B cell (primary cell): ENCODE data around the gene PIF1. TPM values are rescaled to one million over a fixed set of nuclear protein-coding genes. Genes with fewer than 3 reads are reported as not detected.

Source experiments
- ATAC-seq: fragments of 200-7000 bp; cut with Tn5 transposase; one replicate; pipeline ENCODE4 v1.10.0; 2021; ENCODE audit warnings: low read depth, mild to moderate bottlenecking, moderate number of reproducible peaks, moderate library complexity
- CTCF ChIA-PET: fragments of 350-600 bp; sonication (Branson Sonifier 250); formaldehyde crosslinking; loops from one replicate; lab custom pipeline; 2021; ENCODE audit warnings: antibody characterized with exemption, inconsistent platforms; lab: Charles Lee
- POLR2A ChIA-PET: fragments of 350-600 bp; sonication (Branson Sonifier 250); formaldehyde crosslinking; loops from one replicate; lab custom pipeline; 2021; ENCODE audit warnings: antibody characterized with exemption; lab: Charles Lee
- DNase-seq: peaks from one replicate; pipeline ENCODE4 v3.0.0; 2013
- H2AFZ ChIP-seq: 2 replicates; pipeline ENCODE4 v1.6.1; 2012; ENCODE audit warnings: mild to moderate bottlenecking, low read depth, low read length; ENCODE audit not compliant: insufficient read depth, poor library complexity, severe bottlenecking
- H3K27ac ChIP-seq, 2 donors: 1 replicate in 1 of 2; 2 replicates in 1 of 2; pipeline ENCODE4 v1.5.1; 2012 to 2013; ENCODE audit warnings: low read length in 2 of 2, mild to moderate bottlenecking in 2 of 2, moderate library complexity in 1 of 2
- H3K27me3 ChIP-seq, 4 experiments: fragments of 200-600 bp in 1 of 4; sonication (generic) in 1 of 4; replicated peaks in 1 of 4; 1 replicate in 2 of 4; 2 replicates in 2 of 4; pipeline versions ENCODE4 v1.6.1 to v1.7.0; 2013 to 2016; ENCODE audit warnings: low read length in 3 of 4, mild to moderate bottlenecking in 2 of 4, mixed read lengths in 1 of 4, moderate library complexity in 1 of 4; ENCODE audit not compliant: insufficient read depth in 4 of 4, control insufficient read depth in 3 of 4; ENCODE audit errors: control extremely low read depth in 1 of 4
- H3K36me3 ChIP-seq, 2 experiments: replicated peaks in 1 of 2; 1 replicate in 1 of 2; 2 replicates in 1 of 2; pipeline versions ENCODE4 v1.6.1 to v1.7.1; 2013; ENCODE audit warnings: low read length in 1 of 2; ENCODE audit not compliant: insufficient read depth in 2 of 2, control insufficient read depth in 1 of 2; ENCODE audit errors: control extremely low read depth in 1 of 2, extremely low read depth in 1 of 2
- H3K4me1 ChIP-seq, 2 donors: fragments of 200-600 bp in 1 of 2; sonication (generic) in 1 of 2; 1 replicate in 1 of 2; 2 replicates in 1 of 2; pipeline versions ENCODE4 v1.5.1 to v1.6.1; 2013 to 2017; ENCODE audit warnings: low read length in 2 of 2; ENCODE audit not compliant: control insufficient read depth in 2 of 2, insufficient read depth in 2 of 2
- H3K4me2 ChIP-seq: replicated peaks from 2 replicates; pipeline ENCODE3; 2012; ENCODE audit warnings: mild to moderate bottlenecking, low read depth, low read length; ENCODE audit not compliant: poor library complexity, severe bottlenecking
- H3K4me3 ChIP-seq, 5 experiments: fragments of 200-600 bp in 1 of 5; sonication (generic) in 1 of 5; 1 replicate in 3 of 5; 2 replicates in 2 of 5; pipeline versions ENCODE4 v1.5.1 to v1.7.0; 2011 to 2016; ENCODE audit warnings: low read length in 4 of 5, mild to moderate bottlenecking in 4 of 5, low read depth in 2 of 5, control low read depth in 1 of 5, moderate library complexity in 1 of 5; ENCODE audit not compliant: insufficient read depth in 1 of 5; ENCODE audit errors: control extremely low read depth in 1 of 5, extremely low read depth in 1 of 5
- H3K79me2 ChIP-seq: fragments of 200-600 bp; sonication (generic); one replicate; pipeline ENCODE4 v1.6.0; 2016; ENCODE audit warnings: low read length; ENCODE audit not compliant: control insufficient read depth, insufficient read depth
- H3K9ac ChIP-seq: fragments of 200-600 bp; sonication (generic); 2 replicates; pipeline ENCODE4 v1.6.1; 2017; ENCODE audit warnings: mild to moderate bottlenecking, low read length, moderate library complexity
- H3K9me3 ChIP-seq, 3 donors: one replicate each; pipeline versions ENCODE4 v1.6.1 to v1.7.1; 2013; ENCODE audit warnings: low read length in 2 of 3; ENCODE audit not compliant: control insufficient read depth in 2 of 3, insufficient read depth in 1 of 3; ENCODE audit errors: control extremely low read depth in 1 of 3
- H4K20me1 ChIP-seq: 2 replicates; pipeline ENCODE4 v1.6.0; 2012; ENCODE audit warnings: mild to moderate bottlenecking, low read length; ENCODE audit not compliant: insufficient read depth, control insufficient read depth, poor library complexity, severe bottlenecking
- H3K27ac Mint-ChIP-seq: one replicate; pipeline ENCODE4 v1.8.0; 2021; ENCODE audit warnings: mixed read lengths
- H3K27me3 Mint-ChIP-seq: one replicate; pipeline ENCODE4 v1.8.0; 2021; ENCODE audit warnings: mixed read lengths
- H3K4me1 Mint-ChIP-seq: one replicate; pipeline ENCODE4 v1.8.0; 2021; ENCODE audit warnings: mixed read lengths
- H3K4me3 Mint-ChIP-seq: one replicate; pipeline ENCODE4 v1.8.0; 2021; ENCODE audit warnings: mixed read lengths
- H3K9me3 Mint-ChIP-seq: one replicate; pipeline ENCODE4 v1.8.0; 2022; ENCODE audit warnings: mixed read lengths; ENCODE audit not compliant: insufficient read depth
- CTCF ChIP-seq: fragments of 200-600 bp; IDR thresholded peaks from one replicate; pipeline ENCODE4 v1.8.0; 2022; ENCODE audit warnings: antibody characterized with exemption, mild to moderate bottlenecking
- EZH2 ChIP-seq: IDR thresholded peaks from 2 replicates; pipeline ENCODE4 v1.6.1; 2012; ENCODE audit warnings: borderline replicate concordance, low read depth, mild to moderate bottlenecking, moderate library complexity, low read length; ENCODE audit not compliant: insufficient read depth, poor library complexity, severe bottlenecking
- WGBS: methylation state at CpG from one replicate; pipeline ENCODE4 v1.1.5; 2013; ENCODE audit warnings: missing lambda C conversion rate; ENCODE audit not compliant: insufficient coverage; 5-methylcytosine and 5-hydroxymethylcytosine counted together
- intact Hi-C: fragments of 100-400 bp; cut with micrococcal nuclease; formaldehyde crosslinking; loops from one replicate; pipeline ENCODE4 v1.10.0; 2022
- polyA plus RNA-seq: library from polyadenylated mRNA; depleted of rRNA; stranded (reverse); fragments of >200 nt; gene quantifications from 2 replicates; pipeline ENCODE4 v1.2.3, GENCODE V29; 2012
- total RNA-seq, 2 donors: library from RNA; stranded (reverse); fragments of 120-200 nt in 1 of 2; gene quantifications; 1 replicate in 1 of 2; 2 replicates in 1 of 2; pipeline versions ENCODE4 v1.2.3 to v1.2.4, GENCODE V29; 2013 to 2022

The PIF1 gene
- total and polyA plus RNA-seq, 2 donors (not counting 1 experiment from before 2014, with no cell fraction given), result 2.0 to 6.2 TPM

- Histone ChIP-seq H3K27me3 (no peaks in the 10 kb centered on the region), H3K4me2 (no peak overlapping the region), H3K4me3 (no peak overlapping the region), H3K9ac (no peak overlapping the region), H3K4me1 (peaks cover 10 to 32% of the 10 kb centered on the region in 2 donors), H3K79me2 (no peaks in the 10 kb centered on the region), H3K9me3 (no peaks in the 10 kb centered on the region), H2AFZ (no peak overlapping the region), H4K20me1 (no peaks in the 10 kb centered on the region), H3K36me3 (no peaks in the 10 kb centered on the region), H3K27ac (no peak overlapping the region)
- no peak for TF ChIP-seq CTCF
- TF ChIP-seq EZH2, result no peak
- H3K27ac Mint-ChIP-seq, result no peak overlapping the region
- 88% methylated on average over 8 of the region's 8 CpGs for WGBS
- ATAC-seq, result no peak
- POLR2A ChIA-PET, result interaction anchor here (0.6 kb wide), 1 partner anchor 380 kb away, joined by 3 read pairs; no protein-coding TSS in a partner anchor
- H3K27me3 Mint-ChIP-seq, result no peaks in the 10 kb centered on the region
- intact Hi-C loops, result no loop called here
- H3K4me1 Mint-ChIP-seq, result peaks cover 26% of the 10 kb centered on the region
- no peaks in the 10 kb centered on the region for H3K9me3 Mint-ChIP-seq
- DNase-seq, result no peak
- H3K4me3 Mint-ChIP-seq, result no peak overlapping the region
- CTCF ChIA-PET, result interaction anchor here (2.0 to 3.9 kb wide), 2 partner anchors 34 to 44 kb away, joined by 5 to 12 read pairs; no protein-coding TSS in a partner anchor
Observed at GRCh38 chr15:64766058-64766457, 59.4 kb downstream of the PIF1 start.

Other genes with a start within 250 kb of the PIF1 start
- gene RBPMS2, start 50.1 kb downstream of the PIF1 start, total RNA-seq, result 0.32 and 0.47 TPM in 2 replicates
- 0.63 and 0.74 TPM in 2 replicates for gene RBPMS2, start 50.1 kb downstream of the PIF1 start, polyA plus RNA-seq
- gene PLEKHO2, start 16.3 kb upstream of the PIF1 start, total RNA-seq, result 23.1 and 25.4 TPM in 2 replicates
- 8.5 and 13.7 TPM in 2 replicates for gene PLEKHO2, start 16.3 kb upstream of the PIF1 start, polyA plus RNA-seq
- 2.2 and 2.6 TPM in 2 replicates for gene ANKDD1A, start 86.3 kb upstream of the PIF1 start, total RNA-seq
- 1.0 and 2.7 TPM in 2 replicates for gene ANKDD1A, start 86.3 kb upstream of the PIF1 start, polyA plus RNA-seq
- 94.4 and 95.5 TPM in 2 replicates for gene SPG21, start 164.3 kb upstream of the PIF1 start, total RNA-seq
- 43.7 and 52.2 TPM in 2 replicates for gene SPG21, start 164.3 kb upstream of the PIF1 start, polyA plus RNA-seq
- 14.3 and 15.5 TPM in 2 replicates for gene MTFMT, start 204.0 kb upstream of the PIF1 start, total RNA-seq
- 7.9 and 10.0 TPM in 2 replicates for gene MTFMT, start 204.0 kb upstream of the PIF1 start, polyA plus RNA-seq
- not detected in 2 replicates for gene SLC51B, start 219.7 kb upstream of the PIF1 start, total RNA-seq
- gene SLC51B, start 219.7 kb upstream of the PIF1 start, polyA plus RNA-seq, result not detected in 2 replicates
- not detected in 2 replicates for gene RASL12, start 242.3 kb upstream of the PIF1 start, total RNA-seq
- gene RASL12, start 242.3 kb upstream of the PIF1 start, polyA plus RNA-seq, result not detected in 2 replicates